GM19372 (cell line): ENCODE measurements around the gene PTGES.
"Not testable (repeated sequence)": the region's sequence is repeated elsewhere in the genome, so short reads cannot be mapped to it uniquely, and the experiment has no call there.

Experiments used
- ATAC-seq: cut with Tn5 transposase; IDR thresholded peaks from one replicate; pipeline ENCODE4 v1.9.1; 2021; ENCODE audit warnings: mild to moderate bottlenecking, low read depth, moderate library complexity; ENCODE audit not compliant: unreplicated experiment

The PTGES gene

DNA sequence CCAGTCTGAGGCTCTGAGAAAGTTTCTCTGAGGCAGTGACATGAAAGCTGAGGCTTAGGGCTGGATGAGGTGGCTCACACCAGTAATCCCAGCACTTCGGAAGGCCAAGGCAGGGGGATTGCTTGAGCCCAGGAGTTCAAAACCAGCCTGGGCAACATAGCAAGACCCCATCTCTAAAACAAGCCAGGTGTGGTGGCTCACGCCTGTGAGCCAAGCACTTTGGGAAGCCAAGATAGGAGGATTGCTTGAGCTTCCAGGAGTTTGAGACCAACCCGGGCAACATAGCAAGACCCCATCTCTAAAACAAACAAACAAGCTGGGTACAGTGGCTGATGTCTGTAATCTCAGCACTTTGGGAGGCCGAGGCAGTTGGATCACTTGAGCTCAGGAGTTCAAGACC is 3.8 kb downstream of the PTGES start:
- not testable (repeated sequence) for ATAC-seq

DNA sequence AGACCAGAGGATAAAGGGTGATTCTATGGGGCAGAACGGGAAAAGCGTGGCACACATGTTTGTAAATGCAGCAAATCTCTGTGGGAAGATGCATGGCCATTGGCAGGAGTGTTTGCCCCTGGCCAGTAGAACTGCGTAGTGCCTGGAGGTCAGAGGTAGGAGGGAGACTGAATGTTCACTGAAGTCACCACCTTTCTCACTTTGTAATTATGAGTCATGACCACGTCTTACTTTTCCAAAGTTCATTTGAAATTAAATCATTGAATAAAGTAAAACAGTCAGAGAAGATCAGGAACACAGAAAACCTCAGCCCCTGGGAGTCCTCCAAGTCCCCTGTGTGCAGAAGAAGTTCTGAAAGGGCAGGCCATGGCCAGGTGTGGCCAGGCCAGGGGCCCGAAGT is 4.6 kb downstream of the PTGES start:
- no peak for ATAC-seq

DNA sequence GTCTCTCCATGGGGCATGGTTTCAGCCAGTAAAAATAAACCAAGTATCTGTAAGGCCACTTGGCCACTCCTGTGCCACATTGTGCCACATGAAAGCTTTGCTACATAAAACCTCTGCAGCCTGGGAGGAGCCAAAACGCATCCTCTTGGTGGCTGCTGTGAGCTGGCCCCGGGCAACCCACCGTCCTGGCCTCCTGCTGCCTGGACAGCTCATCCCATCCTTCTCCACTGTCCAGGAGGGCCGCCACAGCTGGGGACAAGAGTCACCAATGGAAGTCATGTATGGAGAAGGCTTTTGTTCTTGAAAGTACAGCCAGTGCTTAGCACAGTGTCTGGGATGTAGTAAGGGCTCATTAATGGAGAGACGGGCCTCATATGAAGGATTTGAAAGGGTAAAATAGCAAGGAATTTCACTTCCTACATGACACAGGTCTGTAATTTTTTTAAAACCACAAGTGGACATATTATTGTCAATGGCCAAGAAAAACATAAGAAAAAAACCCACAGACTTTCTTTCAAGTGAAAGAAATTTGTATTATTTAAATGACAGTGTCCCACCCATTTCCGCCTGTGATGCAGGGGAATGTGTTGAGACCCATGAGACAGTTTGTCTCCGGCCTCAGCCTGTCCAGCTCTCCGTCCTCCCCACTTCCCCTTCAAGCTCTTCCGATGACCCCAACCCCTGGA is 6.6 kb downstream of the PTGES start:
- no peak for ATAC-seq

DNA sequence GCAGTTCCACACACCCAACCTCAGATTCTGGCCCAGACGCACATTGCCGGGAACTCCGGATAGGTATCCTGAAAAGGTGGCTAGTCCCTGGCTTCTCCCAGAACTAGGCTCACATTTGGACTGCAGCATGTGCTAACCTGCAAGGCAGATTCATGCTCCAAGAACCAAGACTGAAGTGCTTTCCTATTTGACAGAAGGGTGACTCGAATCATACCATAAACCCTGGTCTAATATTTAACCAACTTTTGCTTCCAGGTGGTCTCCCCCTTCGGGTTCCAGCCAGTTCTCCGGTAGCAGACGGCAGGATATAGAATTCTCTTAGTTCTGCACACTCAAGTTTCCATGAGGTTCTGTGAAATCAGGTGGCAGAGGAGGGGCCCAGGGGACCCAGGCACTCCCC is 7.6 kb downstream of the PTGES start:
- no peak for ATAC-seq

DNA sequence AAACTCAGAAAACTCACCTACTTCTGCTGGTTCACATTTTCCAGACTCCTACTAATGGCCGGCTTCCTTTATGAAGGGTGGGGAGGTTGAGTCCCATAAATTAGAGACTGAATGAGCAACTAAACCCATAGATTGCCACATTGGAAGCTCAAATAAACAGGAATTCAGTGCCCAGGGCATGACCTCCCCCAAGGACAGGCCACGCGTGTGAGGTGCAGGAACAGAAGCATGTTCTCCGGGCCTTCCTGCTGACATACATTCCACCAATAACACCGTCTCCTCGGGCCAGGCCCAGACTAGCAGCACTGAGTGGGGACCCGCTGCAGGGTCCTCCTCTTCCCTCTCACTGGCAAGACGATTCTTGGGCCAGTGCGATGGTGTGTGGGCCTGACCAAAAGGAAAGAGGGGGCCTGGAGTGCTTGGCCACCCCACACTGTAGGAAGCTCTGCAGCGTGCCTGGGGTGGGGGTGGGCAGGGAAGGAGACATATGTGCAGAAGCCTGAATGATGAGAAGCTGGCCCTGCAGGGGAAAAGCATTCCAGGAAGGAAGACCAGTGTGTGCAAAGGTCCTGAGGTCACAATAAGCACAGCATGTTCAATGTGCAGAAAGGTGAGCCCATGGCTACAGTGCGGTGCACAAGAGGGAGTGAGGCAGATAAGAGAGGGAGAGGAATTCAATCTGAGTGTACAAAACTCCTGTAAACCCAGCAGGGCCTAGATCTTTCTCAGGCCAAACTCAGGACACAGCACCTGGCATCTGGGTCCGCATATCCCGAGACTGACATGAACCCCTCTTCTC is 12.0 kb downstream of the PTGES start:
- ATAC-seq: no peak

DNA sequence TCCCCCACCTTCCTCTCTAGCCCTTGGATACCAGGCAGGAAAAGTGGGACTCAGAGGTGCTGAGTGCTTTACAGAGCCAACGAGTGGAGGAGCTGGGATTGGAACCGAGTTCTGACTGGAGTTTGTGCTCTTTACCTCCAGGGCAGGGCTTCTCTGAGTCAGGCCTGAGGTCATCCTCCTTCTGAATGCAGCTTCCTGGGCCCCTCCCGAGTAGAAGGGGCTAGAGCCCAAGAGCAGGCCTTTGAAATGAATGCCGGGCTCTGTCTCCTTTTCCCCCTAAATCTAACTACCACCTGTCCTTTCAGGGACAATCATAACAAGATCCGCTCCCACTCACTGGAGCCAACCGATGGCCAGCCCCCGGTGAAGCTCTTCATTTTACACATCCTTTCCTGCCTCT is 12.7 kb downstream of the PTGES start:
- no peak for ATAC-seq

DNA sequence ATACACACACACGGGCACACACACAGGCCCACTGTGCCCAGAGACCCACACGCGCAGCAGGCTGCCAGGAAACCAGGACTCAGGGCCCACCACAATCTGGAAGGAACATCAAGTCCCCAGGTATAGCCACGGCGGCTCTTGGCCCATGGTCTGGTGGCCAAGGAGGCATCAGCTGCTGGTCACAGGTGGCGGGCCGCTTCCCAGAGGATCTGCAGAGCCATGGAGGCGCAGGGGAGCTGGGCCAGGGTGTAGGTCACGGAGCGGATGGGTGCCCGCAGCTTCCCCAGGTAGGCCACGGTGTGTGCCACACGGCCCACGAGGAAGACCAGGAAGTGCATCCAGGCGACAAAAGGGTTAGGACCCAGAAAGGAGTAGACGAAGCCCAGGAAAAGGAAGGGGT is 13.4 kb downstream of the PTGES start:
- ATAC-seq: no peak

DNA sequence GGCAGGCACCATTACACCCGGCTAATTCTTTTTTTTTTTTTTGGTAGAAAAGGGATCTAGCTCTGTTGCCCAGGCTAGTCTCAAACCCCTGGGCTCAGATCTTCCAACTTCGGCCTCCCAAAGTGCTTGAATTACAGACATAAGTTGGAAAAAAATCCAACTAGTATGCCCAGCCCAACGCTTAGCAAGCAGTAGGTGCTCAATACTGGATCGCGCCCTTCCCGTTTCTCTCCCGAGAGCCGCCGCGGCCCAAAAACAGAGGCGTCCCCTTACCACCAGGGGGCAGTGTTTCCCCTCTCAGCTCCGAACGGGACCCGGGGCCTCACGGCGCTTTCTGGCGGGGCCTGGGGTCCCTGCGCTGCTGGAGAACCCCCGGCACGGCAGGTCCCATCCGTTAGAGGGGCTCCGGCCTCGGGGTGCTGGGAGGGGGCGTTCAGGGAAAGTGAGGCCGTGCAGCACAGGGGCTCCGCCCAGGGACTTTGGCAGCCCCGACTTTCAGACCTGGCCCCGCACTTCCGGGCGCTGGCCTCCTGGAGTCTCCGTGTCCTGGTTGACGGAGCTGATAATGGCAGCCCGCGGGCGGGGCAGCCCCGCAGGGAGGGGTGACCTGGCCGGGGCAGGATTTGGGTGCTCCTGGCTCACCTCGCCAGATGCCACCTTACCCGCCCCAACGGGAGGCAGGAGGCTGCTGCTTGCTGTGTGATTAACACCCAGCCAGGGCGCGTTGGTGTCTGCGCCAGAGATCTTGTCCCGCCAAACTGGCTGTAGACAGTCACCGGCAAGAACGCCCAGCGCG is 15.2 kb downstream of the PTGES start:
- ATAC-seq: no peak

DNA sequence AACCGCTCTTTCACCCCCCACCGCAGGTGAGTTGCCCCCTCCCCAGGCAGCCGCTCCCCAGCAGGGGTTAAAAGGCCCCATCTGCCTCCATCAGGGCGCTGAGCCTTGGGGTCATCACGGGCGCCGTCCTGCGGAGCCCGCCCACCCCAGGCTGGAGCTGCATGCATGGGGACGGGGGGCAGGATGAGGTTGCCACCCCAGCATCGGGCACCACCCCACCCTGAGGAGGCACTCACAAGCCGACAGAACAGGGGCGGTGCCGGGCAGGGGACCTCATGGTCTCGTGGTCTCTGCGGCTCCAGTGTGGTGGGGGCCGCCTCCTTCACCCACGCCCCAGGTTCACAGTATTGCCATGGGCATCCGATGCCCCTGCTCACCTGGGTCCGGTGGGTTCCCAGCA is 16.5 kb downstream of the PTGES start:
- ATAC-seq: no peak

DNA sequence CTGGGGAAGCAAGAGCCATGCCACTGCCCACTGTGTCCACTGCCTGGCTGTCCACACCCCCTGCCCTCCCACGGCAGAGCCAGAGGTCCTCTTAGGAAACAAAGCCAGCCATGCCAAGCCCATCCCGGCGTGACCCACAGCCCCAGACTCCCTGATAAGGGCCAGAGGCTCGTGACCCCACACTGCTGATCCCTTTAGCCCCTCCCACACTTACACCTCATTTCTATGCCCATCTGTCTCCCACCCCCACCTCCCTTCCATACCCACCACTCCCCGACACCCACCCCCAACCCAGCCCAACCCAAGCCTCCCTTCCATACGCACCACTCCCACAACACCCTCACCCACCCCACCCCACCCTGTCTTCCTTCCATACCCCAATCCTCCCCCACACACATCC is 17.3 kb downstream of the PTGES start:
- no peak for ATAC-seq

DNA sequence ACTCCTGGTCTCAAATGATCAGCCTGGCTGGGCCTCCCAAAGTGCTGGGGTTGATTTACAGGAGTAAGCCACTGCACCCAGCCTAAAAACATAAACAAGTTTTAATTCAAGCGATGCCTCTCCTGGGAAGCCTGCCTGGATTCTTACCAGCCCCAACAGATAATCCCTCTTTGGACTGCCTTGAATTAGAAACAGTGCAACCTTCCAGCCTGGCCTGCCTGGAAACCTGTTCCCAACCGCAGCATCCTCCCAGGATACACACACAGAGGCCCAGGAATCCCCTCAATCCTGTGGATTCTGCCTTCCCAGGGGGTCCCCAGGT is 19.2 kb downstream of the PTGES start:
- ATAC-seq: no peak

DNA sequence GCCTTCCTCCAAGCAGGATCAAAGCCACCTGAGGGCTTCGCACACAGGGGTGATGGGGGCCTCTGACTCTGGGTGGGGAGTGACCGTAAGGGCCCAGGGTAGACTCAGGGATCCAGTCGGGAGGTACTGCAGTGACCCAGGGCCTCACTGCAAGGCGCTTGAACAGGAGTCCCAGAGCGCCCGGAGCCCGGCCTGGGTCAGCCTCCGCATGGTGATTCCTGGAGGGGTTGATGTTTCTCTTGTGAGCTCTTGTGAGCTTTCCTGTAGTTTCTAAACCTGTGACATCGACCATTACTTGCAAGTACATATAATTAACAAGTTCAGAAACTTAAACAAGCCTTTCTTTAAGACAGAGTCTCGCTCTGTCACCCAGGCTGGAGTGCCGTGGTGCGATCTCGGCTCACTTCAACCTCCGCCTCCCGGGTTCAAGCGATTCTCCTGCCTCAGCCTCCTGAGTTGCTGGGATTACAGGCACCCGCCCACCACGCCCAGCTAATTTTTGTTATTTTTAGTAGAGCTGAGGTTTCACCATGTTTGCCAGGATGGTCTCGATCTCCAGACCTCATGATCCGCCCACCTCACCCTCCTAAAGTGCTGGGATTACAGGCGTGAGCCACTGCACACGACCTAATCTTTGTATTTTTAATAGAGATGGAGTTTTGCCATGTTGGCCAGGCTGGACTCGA is 19.8 kb downstream of the PTGES start:
- ATAC-seq: no peak

DNA sequence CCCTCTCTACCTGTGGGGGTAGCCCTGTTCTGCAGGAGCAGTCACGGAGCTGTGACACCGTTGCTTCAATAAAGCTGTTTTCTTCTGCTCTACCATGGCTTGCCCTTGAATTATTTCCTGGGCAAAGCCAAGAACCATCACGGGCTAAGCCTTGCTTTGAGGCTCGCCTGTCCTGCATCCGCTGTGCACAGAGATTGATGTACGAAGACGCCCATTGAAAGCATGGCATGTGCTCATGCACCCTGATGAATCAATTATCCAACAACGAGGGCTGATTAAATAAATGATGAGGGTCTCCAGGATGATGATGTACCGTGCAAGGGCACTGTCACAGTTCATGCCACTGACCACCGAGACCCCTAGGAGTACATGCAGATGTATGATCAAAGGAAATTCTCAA is 20.7 kb downstream of the PTGES start:
- no peak for ATAC-seq

DNA sequence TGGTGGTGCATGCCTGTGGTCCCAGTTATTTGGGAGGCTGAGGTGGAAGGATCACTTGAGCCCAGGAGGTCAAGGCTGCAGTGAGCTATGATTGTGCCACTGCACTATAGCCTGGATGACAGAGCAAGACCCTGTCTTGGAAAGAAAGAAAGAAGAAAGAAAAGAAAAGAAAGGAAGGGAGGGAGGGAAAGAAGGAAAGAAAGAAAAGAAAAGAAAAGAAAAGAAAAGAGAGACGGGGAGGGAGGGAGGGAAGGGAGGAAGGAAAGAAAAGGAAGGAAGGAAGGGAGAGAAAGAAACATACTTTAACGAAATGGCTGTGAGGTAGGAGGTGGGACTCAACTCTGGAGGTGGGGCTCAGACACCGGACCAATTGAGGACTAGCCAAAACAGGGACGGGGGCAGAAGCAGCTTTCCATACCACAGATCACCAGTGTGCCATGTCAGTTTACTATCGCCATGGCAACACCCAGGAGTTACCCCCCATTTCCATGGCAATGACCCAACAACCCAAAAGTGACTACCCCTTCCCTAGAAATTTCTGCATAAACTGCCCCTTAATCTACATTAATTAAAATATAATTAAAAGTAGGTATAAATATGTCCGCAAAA is 21.3 kb downstream of the PTGES start:
- no peak for ATAC-seq

DNA sequence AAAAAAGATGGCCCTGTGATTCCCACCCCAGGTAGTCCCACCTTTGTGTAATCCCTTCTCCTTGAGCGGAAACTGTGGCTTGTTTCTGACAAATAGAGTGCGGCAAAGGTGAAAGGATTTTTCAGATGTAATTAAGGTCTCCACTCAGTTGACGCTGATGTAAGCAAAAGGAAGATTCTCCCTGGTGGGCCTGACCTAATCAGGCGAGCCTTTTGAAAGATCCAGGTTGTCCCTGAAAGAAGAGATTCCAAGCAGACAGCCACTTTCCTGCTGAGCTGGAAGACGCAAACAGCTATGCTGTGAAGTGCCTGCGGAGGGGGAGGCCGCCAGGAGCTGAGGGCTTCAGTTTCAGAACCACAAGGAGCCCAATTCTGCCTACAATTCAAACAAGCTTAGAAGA is 24.1 kb downstream of the PTGES start:
- no peak for ATAC-seq

DNA sequence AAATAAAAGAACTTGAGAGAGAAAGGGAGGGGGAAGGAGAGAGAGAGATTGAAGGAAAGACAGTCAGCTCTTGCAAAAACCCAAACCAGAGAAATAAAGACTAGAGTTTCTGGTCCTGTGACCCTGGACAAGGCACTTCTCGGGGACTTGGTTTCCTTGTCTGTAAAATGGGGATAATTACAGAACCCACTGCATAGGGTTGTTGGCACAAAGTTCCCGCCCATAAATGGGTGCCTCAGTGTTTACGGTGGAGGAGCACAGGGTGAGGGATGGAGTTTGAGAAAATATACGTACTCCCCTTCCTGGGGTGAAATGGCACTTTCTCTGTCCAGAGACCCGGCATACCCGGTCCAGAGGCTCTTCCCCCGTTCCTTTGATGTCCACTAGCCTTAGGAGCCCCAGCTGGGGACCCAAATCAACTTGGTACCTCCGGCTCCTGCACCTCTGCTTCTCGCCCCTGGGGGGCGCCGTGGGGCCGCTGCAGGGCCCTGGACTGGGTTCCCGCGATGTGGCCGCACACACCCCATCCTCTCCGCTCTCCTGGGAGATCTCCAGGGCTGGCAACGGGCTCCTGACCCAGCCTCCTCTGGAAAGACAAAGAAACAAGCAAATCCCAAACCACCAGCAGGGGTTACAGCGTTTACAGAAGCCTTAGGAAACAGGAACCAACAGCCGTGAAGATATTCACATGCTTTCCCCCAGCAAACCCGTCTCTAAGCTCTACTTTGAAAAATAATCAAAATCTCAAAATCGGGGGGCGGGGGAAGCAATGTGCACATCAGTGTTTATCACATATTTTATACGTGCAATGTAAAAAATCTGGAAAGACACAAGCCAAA is 26.3 kb downstream of the PTGES start:
- ATAC-seq: no peak

DNA sequence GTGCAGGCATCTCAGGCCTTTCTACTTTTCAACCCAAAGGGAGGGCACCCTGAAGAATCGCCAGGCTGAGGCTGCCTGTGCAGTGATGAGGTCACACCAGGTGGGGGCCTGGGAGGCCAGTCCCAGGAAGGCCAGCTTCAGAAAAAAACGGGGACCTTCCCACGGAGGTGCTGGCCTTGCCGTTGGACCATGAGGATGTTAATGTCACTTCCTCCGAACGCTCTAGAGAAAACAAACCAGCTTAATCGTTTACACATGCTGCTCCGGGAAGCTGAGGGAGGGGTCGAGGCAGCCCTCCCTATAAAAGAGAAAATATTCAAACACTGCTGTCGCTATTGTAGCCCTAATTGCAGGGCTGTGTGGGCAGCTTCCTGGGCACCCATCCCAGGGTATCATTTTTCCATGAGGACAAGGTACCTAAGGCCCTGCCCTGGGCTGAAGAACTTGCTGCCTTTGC is 27.0 kb downstream of the PTGES start:
- no peak for ATAC-seq

DNA sequence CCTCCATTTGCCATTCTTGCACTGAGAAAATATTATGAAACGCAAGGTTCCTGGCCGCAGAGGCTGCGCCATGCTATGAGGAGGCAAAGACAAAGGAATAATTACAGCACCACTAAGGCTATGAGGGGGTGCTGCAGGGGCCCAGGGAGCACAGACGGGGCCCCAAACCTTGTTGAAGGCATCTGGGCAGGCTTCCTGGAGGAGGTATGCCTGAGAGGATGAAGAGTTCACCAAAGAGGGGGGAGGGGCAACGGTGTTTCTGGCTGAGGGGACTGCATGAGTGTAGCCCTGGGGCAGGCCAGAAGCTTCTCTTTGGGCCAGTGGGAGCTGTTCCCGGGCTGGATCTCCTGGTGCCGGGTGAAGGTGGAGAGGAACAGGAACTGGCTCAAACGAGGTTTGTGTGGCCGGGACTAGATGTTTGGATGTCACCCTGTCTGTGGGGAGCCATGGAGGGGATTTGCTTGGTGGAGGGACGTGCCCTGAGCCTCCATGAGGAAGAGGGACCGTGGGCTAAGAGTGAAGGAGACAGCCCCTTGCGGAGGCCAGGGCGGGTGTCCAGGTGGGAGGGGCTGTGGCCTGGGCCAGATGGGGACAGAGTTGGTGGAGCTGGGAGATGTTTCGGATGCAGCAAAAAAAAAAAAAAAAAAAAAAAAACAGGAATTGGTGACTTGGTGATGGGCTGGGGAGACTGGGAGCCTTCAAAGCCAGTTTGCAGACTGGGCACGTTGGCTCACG is 28.2 kb downstream of the PTGES start:
- ATAC-seq: no peak

DNA sequence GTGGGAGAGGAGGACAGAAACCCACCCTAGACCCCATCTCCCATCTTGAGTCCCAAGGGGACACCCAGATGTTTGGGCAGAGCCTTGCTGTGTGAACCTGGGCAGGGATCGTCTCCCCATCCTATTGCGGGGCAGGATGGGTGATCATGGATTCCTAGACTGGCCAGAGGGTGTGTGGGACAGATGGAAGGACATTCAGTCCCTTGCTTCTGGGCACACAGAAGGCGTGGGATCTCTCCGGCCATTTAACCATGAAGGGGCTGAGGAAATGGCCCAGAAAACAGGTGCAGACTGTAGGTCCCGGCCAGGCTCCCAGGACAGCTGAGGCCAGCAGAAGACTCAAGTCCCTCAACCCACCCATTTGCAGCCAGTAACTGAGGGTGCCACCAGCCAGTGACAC is 29.9 kb downstream of the PTGES start:
- no peak for ATAC-seq
